ENCODE results near the gene FAM76B.
A peak's percentile ranks its signal among the peaks of the same experiment; 100 is the strongest.

Gene FAM76B

GRCh38 chr11:95791709-95792033, 2.1 kb upstream of the FAM76B start:
- DNase-seq: no peak

- peak in 1 of 2 experiments; percentile 7 for DNase-seq
These were observed 1.5 kb upstream of the FAM76B start for GRCh38 chr11:95790933-95791708.

- DNase-seq: peak; percentile 93 to 95
These were observed 746 bp upstream of the FAM76B start, which contains the start of gene CEP57 for GRCh38 chr11:95790123-95790932. Gene CEP57, plus strand, starts transcription at chr11:95790498. Its CDS starts 201 bp downstream, at chr11:95790699.

- peak in 1 of 2 experiments; percentile 13 for DNase-seq
These were observed 569 bp downstream of the FAM76B start for GRCh38 chr11:95788921-95789505.

GRCh38 chr11:95780544-95780943, 9.0 kb downstream of the FAM76B start:
- no peak for DNase-seq

- DNase-seq: no peak
These were observed 10.9 kb downstream of the FAM76B start for GRCh38 chr11:95778699-95779098.

GRCh38 chr11:95776859-95777258, 12.7 kb downstream of the FAM76B start:
- DNase-seq: no peak

- no peak for DNase-seq
These were observed 21.1 kb downstream of the FAM76B start for GRCh38 chr11:95768521-95768920.

- DNase-seq: no peak
These were observed 22.1 kb downstream of the FAM76B start for GRCh38 chr11:95767498-95767897.

- DNase-seq: no peak
These were observed 22.9 kb downstream of the FAM76B start for GRCh38 chr11:95766701-95767100.

- DNase-seq: peak in 1 of 2 experiments; percentile 43
These were observed 25.2 kb downstream of the FAM76B start for GRCh38 chr11:95764267-95764898.

- DNase-seq: no peak
These were observed 27.0 kb downstream of the FAM76B start for GRCh38 chr11:95762534-95762933.

GRCh38 chr11:95760941-95761340, 28.6 kb downstream of the FAM76B start:
- DNase-seq: no peak

GRCh38 chr11:95751515-95751914, 38.1 kb downstream of the FAM76B start:
- no peak for DNase-seq

GRCh38 chr11:95750101-95750500, 39.5 kb downstream of the FAM76B start:
- no peak for DNase-seq

- DNase-seq: no peak
These were observed 50.3 kb downstream of the FAM76B start for GRCh38 chr11:95739108-95739938.

- no peak for DNase-seq
These were observed 52.8 kb downstream of the FAM76B start for GRCh38 chr11:95736809-95737208.

- no peak for DNase-seq
These were observed 53.2 kb downstream of the FAM76B start for GRCh38 chr11:95736355-95736754.

GRCh38 chr11:95734009-95734572, 55.5 kb downstream of the FAM76B start:
- no peak for DNase-seq

- no peak for DNase-seq
These were observed 56.5 kb downstream of the FAM76B start for GRCh38 chr11:95732930-95733602.

GRCh38 chr11:95729462-95729861, 60.1 kb downstream of the FAM76B start:
- DNase-seq: no peak

Measured in NCI-H1930 (cell line).